Pancreas (tissue), 10 donors: Measurements from ENCODE around the gene ZNF14. TPM values are rescaled to one million over a fixed set of nuclear protein-coding genes. Genes with fewer than 3 reads are reported as not detected.
A peak's percentile ranks its signal among the peaks of the same experiment; 100 is the strongest.

Experiments
- ATAC-seq, 4 donors: fragments of 200-7000 bp; cut with Tn5 transposase; one replicate each; pipeline versions ENCODE4 v1.8.0 to v1.9.1; 2020; ENCODE audit warnings: mild to moderate bottlenecking in 4 of 4, moderate library complexity in 4 of 4
- DNase-seq, 6 donors: peaks; one replicate each; pipeline ENCODE4 v3.0.0-alpha.2; 2020
- FAIRE-seq: peaks from 2 replicates; lab custom pipeline; 2012; peaks lifted over from hg19 to GRCh38; lab: Jason Lieb, UNC
- H3K27ac ChIP-seq, 4 donors: fragments of 200-600 bp; sonication (generic); 1 replicate in 3 of 4; 2 replicates in 1 of 4; pipeline versions ENCODE4 v1.5.0 to v1.8.0; 2020
- H3K27me3 ChIP-seq, 4 donors: fragments of 200-600 bp; one replicate each; pipeline ENCODE4 v1.8.0; 2021
- H3K36me3 ChIP-seq, 3 donors: fragments of 200-600 bp; sonication (generic) in 1 of 3; one replicate each; pipeline versions ENCODE4 v1.5.0 to v1.8.0; 2020 to 2021
- H3K4me1 ChIP-seq, 3 donors: fragments of 200-600 bp; one replicate each; pipeline ENCODE4 v1.8.0; 2021
- H3K4me3 ChIP-seq, 4 donors: fragments of 200-600 bp; sonication (generic) in 2 of 4; one replicate each; pipeline versions ENCODE4 v1.5.0 to v1.8.0; 2020 to 2021
- H3K9me3 ChIP-seq, 4 donors: fragments of 200-600 bp; one replicate each; pipeline ENCODE4 v1.8.0; 2021
- WGBS, 2 donors: extraction: QIAGEN DNeasy Blood & Tissue Kit; methylation state at CpG; one replicate each; pipeline ENCODE4 v1.1.7; 2013; 5-methylcytosine and 5-hydroxymethylcytosine counted together
- intact Hi-C, 3 donors: fragments of 100-400 bp; cut with DNase I; formaldehyde crosslinking; loops; one replicate each; pipeline versions ENCODE4 v1.11.1 to v1.14.2; 2022
- polyA plus RNA-seq, 2 donors: library from polyadenylated mRNA; stranded (reverse); fragments of 200-250 nt; gene quantifications; one replicate each; pipeline ENCODE4 v1.2.3, GENCODE V29; 2013
- total RNA-seq, 6 donors: library from RNA; stranded (reverse); fragmentation: NEBNext Ultra II Directional in 4 of 6; extraction: Animal tissue kit (Norgen Biotek cat#: 25700) in 4 of 6; gene quantifications; one replicate each; pipeline versions ENCODE4 v1.2.1 to v1.2.4, GENCODE V29; 2021 to 2023
- TF ChIP-seq, protein P1 (sequence below), 4 donors: fragments of 200-600 bp; sonication (generic) in 3 of 4; IDR thresholded peaks; one replicate each; pipeline versions ENCODE4 v1.5.0 to v1.8.0; 2021; ENCODE audit warnings: antibody characterized with exemption in 4 of 4
- donor health status: healthy with polysubstance abuse.
- donor health status: DM: no; HTN: no; CAD: no; lungs with moderate emphysema.
- donor health status: DM: no; HTN: no; CAD: no.
- donor health status: control.
- donor health status: control.
- donor health status: Bipolar disorder and iron deficiency.
- donor health status: DM: yes; HTN: yes; CAD: no.
- donor health status: DM: no; HTN: no; CAD: no.
- donor health status: DM: no; HTN: no; CAD: no.
- donor health status: DM: yes; HTN: yes; CAD: no.

The ZNF14 gene
- total and polyA plus RNA-seq, 8 donors = 2.0 to 4.5 (median 3.1) TPM

DNA sequence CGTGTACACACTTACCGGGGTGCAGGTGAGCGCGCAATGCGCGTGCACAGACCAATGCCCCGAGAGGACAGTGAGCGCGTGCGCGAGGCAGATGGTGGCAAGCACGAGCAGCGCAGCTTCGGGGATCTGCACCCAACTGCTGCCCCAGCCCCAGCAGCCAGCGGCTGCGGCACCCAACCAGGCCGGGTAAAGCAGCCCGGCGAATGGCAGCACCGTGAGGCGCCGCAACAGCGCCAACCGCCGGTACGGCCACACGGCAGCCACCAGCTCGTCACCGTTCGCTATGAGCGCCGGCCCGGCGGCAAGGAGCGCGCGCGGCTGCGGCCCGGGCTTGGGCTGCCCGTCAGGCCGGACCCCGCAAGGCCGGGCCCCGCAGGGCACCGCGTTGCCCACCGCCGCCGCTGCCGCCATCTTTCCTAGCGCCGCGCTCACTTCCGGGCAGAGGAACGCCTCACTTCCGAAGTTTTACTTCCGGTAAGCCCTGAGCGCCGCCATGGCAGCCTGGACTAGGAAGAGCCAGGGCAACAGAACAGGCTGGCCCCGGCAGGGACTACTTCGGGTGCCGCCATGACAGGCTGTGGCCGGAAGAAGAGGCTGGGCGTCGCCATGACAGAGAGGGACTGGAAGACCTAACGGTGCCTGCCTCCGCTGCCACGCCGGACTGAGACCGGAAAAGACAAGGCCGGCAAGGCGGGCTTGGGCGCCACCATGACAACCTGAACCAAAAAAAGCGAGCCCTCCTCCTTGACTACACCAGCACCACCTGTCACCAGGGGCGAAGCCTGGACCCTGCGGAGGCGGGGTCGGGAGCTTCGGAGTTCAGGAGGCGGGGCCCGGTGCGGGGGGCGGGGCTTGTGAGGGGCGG lies 69.4 kb downstream of the ZNF14 start, which contains the start of gene ATP13A1:
ATP13A1 (minus strand) TSS at position 421 of the 865 bp plus-strand sequence; CDS start at position 411, 10 bp downstream.
- WGBS, 2 donors = 0 to 1% methylated on average over 66 to 85 of the region's 85 CpGs
- Histone ChIP-seq H3K4me3 (peak within 1 kb of the TSS; percentile 97 to 100 (median 99)), H3K4me1 (peaks cover 0 to 15% (median 0%) of the 10 kb centered on the region in 3 donors), H3K27ac (peak within 1 kb of the TSS; percentile 73 to 90 (median 82)), H3K36me3 (peaks cover 0 to 11% (median 5%) of the 10 kb centered on the region in 3 donors), H3K27me3 (no peaks in the 10 kb centered on the region), H3K9me3 (no peaks in the 10 kb centered on the region)
- intact Hi-C loops = no loop called here
- ATAC-seq (peak; percentile 92 to 95 (median 93)), FAIRE-seq (no peak), DNase-seq (peak; percentile 94 to 99 (median 98))
- TF ChIP-seq, protein P1, sequence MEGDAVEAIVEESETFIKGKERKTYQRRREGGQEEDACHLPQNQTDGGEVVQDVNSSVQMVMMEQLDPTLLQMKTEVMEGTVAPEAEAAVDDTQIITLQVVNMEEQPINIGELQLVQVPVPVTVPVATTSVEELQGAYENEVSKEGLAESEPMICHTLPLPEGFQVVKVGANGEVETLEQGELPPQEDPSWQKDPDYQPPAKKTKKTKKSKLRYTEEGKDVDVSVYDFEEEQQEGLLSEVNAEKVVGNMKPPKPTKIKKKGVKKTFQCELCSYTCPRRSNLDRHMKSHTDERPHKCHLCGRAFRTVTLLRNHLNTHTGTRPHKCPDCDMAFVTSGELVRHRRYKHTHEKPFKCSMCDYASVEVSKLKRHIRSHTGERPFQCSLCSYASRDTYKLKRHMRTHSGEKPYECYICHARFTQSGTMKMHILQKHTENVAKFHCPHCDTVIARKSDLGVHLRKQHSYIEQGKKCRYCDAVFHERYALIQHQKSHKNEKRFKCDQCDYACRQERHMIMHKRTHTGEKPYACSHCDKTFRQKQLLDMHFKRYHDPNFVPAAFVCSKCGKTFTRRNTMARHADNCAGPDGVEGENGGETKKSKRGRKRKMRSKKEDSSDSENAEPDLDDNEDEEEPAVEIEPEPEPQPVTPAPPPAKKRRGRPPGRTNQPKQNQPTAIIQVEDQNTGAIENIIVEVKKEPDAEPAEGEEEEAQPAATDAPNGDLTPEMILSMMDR (IDR thresholded peaks at IDR 0.05) = no peak

DNA sequence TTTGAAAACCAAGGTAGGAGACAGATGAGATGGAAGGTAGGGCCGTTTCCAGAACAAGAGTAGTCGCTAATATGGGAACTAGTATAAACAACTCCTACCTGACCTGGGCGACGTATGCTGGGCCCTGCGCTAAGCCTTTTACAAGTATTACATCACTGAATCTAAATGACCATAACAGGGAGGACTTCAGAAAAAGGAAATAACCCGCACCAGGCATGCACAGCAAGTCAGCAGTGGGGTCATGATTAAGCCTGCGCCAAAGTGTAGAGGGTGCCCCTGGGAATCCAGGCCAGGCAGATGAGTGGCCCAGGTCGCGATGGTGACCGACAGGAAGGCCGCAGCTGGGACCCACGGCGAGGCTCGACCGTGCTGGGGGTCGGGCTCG lies 70.0 kb downstream of the ZNF14 start:
- peak overlapping the region; percentile 97 to 100 (median 99) for H3K4me3 ChIP-seq
- intact Hi-C loops = no loop called here
- peak overlapping the region; percentile 73 to 90 (median 82) for H3K27ac ChIP-seq
- no peak for ATAC-seq
- TF ChIP-seq, protein P1 (IDR thresholded peaks at IDR 0.05) = no peak
- peaks cover 0 to 15% (median 8%) of the 10 kb centered on the region in 3 donors for H3K36me3 ChIP-seq
- no peak for FAIRE-seq
- peaks cover 0 to 15% (median 0%) of the 10 kb centered on the region in 3 donors for H3K4me1 ChIP-seq
- no peak for DNase-seq
- H3K9me3 ChIP-seq = no peaks in the 10 kb centered on the region
- H3K27me3 ChIP-seq = no peaks in the 10 kb centered on the region
- WGBS, 2 donors = 3 to 4% methylated on average over 17 of the region's 17 CpGs

DNA sequence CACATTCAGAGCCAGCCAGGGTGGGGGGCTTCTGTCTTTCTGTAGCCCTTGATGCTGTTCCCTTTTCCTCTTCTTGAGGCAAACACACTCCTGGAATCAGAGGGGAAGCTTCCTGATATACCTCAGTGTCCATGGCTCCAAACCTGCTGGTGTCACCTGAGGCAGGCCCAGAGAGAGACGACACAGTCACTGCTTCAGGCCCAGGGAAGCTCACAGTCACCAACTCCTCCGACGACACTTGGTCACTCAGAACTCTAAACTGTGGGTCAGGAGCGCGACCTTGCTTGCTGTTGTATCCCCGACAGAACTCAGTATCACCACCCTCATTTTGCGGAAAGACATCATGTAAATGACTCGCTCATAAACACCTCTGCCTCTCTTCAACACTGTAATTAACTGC lies 70.6 kb downstream of the ZNF14 start:
- TF ChIP-seq, protein P1 (IDR thresholded peaks at IDR 0.05) = no peak
- 65 to 74% methylated on average over 8 of the region's 8 CpGs for WGBS, 2 donors
- FAIRE-seq (no peak), ATAC-seq (no peak), DNase-seq (peak in 1 of 6 donors; percentile 27)
- Histone ChIP-seq H3K27ac (no peak overlapping the region), H3K36me3 (peaks cover 0 to 20% (median 11%) of the 10 kb centered on the region in 3 donors), H3K4me1 (peaks cover 0 to 15% (median 0%) of the 10 kb centered on the region in 3 donors), H3K9me3 (no peaks in the 10 kb centered on the region), H3K27me3 (no peaks in the 10 kb centered on the region), H3K4me3 (peak overlapping the region in 2 of 4 donors; percentile 97 to 100)
- intact Hi-C loops = no loop called here

DNA sequence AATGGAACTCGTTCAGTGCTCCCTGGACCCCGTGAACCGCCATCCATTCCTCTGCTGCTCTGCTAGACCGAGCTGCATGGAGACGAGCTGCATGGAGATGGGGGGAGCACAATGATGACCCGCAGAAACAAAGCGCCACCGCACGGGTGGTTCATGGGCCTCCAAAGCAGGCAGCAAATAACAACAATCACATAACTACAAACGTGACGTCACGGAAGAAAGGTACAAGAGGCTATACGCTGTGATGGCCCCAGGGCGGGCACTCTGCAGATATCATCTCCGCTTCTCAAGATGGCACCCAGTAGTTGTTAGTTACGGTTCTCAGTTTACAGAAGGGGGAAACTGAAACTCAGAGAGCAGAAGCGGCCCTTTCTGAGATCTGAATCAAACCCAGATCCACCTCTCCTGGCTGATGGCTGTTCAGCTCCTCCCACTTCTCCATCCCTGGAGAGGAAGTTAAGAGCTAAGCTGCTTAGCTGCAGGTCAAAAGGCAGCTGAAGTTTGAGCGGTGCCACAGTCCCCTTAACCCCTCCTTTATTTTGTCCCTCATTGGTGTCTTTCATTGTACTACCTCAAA lies 71.1 kb downstream of the ZNF14 start:
- intact Hi-C loops = no loop called here
- Histone ChIP-seq H3K4me1 (peaks cover 0 to 15% (median 0%) of the 10 kb centered on the region in 3 donors), H3K27me3 (no peaks in the 10 kb centered on the region), H3K27ac (no peak overlapping the region), H3K36me3 (peaks cover 1 to 26% (median 15%) of the 10 kb centered on the region in 3 donors), H3K9me3 (no peaks in the 10 kb centered on the region), H3K4me3 (peak overlapping the region in 1 of 4 donors; percentile 100)
- 72 to 73% methylated on average over 18 of the region's 18 CpGs for WGBS, 2 donors
- TF ChIP-seq, protein P1 (IDR thresholded peaks at IDR 0.05) = no peak
- peak in 1 of 6 donors; percentile 33 for DNase-seq
- no peak for FAIRE-seq
- no peak for ATAC-seq
